Testis (tissue), 3 donors: Measurements from ENCODE around the gene MROH9. TPM values are rescaled to one million over a fixed set of nuclear protein-coding genes. Genes with fewer than 3 reads are reported as not detected.

Source experiments
- DNase-seq: peaks from one replicate; pipeline ENCODE4 v3.0.0-alpha.2; 2019
- H3K27ac ChIP-seq, 2 donors: fragments of 200-600 bp; sonication (generic); one replicate each; pipeline ENCODE4 v1.5.1; 2019
- H3K27me3 ChIP-seq: fragments of 200-600 bp; sonication (generic); one replicate; pipeline ENCODE4 v1.5.1; 2019
- H3K36me3 ChIP-seq: fragments of 200-600 bp; sonication (generic); one replicate; pipeline ENCODE4 v1.5.1; 2017; ENCODE audit warnings: low read depth; ENCODE audit errors: missing control alignments
- H3K4me1 ChIP-seq: fragments of 200-600 bp; sonication (generic); one replicate; pipeline ENCODE4 v1.5.1; 2019
- H3K4me3 ChIP-seq, 2 donors: fragments of 200-600 bp; sonication (generic); one replicate each; pipeline ENCODE4 v1.5.1; 2017 to 2019
- H3K9me3 ChIP-seq: fragments of 200-600 bp; sonication (generic); one replicate; pipeline ENCODE4 v1.5.1; 2017
- POLR2A ChIP-seq: fragments of 450-650 bp; IDR thresholded peaks from one replicate; pipeline ENCODE4 v1.6.1; 2017; ENCODE audit warnings: antibody characterized with exemption, mild to moderate bottlenecking, moderate library complexity
- WGBS, 2 donors: methylation state at CpG; one replicate each; pipeline ENCODE4 v1.1.5; 2018; 5-methylcytosine and 5-hydroxymethylcytosine counted together
- intact Hi-C: fragments of 100-400 bp; cut with DNase I; formaldehyde crosslinking; loops from one replicate; pipeline ENCODE4 v1.15.1; 2023; ENCODE audit warnings: low total_unique reads
- polyA plus RNA-seq: library from polyadenylated mRNA; stranded (reverse); fragments of 350-450 nt; fragmentation: Illumina TruSeq; extraction: RNeasy Lipid Tissue Mini Kit (QIAGEN cat#74804); gene quantifications from one replicate; pipeline ENCODE4 v1.2.3, GENCODE V29; 2014; ENCODE audit warnings: low read depth, low replicate concordance; ENCODE audit not compliant: insufficient read depth
- total RNA-seq, 2 donors: library from RNA; depleted of rRNA; stranded (reverse); fragments of >200 nt; gene quantifications; one replicate each; pipeline ENCODE4 v1.2.3, GENCODE V29; 2016
- TF ChIP-seq, protein P1 (sequence below), 3 experiments: fragments of 450-650 bp in 2 of 3; fragments of 200-600 bp in 1 of 3; sonication (generic) in 1 of 3; IDR thresholded peaks; one replicate each; pipeline ENCODE4 v1.5.1; 2016 to 2019; ENCODE audit warnings: antibody characterized with exemption in 3 of 3, mild to moderate bottlenecking in 2 of 3, moderate library complexity in 1 of 3

MROH9 gene
- total and polyA plus RNA-seq, 3 donors from 2014 or later: 1.1 to 2.8 (median 2.3) TPM

DNA sequence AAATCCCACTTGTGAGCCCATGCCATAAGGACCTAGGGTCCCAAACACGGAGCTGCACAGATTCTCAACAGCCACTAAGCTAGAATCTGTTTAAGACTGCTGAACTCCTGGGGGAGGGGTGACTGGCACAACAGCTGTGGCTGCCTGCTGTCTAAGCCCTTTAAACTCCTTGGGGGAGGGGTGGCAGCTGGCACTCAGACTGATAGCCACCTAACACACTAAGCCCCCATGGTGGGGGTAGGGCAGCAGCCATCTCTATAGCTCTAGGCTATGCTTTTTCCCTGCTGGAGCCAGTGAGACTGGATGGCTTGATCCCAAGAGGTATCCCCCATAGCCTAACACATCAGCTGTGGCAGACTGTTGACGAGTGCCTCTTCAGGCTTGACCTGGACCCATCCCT lies 82.1 kb downstream of the MROH9 start:
- H3K27me3 ChIP-seq: no peaks in the 10 kb centered on the region
- no peaks in the 10 kb centered on the region for H3K4me1 ChIP-seq
- H3K4me3 ChIP-seq: no peak overlapping the region
- 100% methylated on average over 1 to 2 of the region's 2 CpGs for WGBS, 2 donors
- no peak overlapping the region for H3K27ac ChIP-seq
- DNase-seq: no peak
- TF ChIP-seq, protein P1, sequence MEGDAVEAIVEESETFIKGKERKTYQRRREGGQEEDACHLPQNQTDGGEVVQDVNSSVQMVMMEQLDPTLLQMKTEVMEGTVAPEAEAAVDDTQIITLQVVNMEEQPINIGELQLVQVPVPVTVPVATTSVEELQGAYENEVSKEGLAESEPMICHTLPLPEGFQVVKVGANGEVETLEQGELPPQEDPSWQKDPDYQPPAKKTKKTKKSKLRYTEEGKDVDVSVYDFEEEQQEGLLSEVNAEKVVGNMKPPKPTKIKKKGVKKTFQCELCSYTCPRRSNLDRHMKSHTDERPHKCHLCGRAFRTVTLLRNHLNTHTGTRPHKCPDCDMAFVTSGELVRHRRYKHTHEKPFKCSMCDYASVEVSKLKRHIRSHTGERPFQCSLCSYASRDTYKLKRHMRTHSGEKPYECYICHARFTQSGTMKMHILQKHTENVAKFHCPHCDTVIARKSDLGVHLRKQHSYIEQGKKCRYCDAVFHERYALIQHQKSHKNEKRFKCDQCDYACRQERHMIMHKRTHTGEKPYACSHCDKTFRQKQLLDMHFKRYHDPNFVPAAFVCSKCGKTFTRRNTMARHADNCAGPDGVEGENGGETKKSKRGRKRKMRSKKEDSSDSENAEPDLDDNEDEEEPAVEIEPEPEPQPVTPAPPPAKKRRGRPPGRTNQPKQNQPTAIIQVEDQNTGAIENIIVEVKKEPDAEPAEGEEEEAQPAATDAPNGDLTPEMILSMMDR (IDR thresholded peaks at IDR 0.05): no peak
- no peak for TF ChIP-seq POLR2A
- no peaks in the 10 kb centered on the region for H3K9me3 ChIP-seq
- intact Hi-C loops: no loop called here
- no peaks in the 10 kb centered on the region for H3K36me3 ChIP-seq

DNA sequence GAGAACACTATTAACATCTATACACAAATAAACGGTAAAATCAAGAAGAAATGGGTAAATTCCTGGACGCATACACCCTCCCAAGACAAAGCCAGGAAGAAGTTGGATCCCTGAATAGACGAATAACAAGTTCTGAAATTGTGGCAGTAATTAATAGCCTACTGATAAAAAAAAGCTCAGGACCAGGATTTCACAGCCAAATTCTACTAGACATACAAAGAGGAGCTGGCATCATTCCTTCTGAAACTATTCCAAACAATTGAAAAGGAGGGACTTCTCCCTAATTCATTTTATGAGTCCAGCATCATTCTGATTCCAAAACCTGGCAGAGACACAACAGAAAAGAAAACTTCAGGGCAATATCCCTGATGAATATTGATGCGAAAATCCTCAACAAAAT lies 84.6 kb downstream of the MROH9 start:
- WGBS, 2 donors: 63 to 76% methylated on average over 4 of the region's 4 CpGs

DNA sequence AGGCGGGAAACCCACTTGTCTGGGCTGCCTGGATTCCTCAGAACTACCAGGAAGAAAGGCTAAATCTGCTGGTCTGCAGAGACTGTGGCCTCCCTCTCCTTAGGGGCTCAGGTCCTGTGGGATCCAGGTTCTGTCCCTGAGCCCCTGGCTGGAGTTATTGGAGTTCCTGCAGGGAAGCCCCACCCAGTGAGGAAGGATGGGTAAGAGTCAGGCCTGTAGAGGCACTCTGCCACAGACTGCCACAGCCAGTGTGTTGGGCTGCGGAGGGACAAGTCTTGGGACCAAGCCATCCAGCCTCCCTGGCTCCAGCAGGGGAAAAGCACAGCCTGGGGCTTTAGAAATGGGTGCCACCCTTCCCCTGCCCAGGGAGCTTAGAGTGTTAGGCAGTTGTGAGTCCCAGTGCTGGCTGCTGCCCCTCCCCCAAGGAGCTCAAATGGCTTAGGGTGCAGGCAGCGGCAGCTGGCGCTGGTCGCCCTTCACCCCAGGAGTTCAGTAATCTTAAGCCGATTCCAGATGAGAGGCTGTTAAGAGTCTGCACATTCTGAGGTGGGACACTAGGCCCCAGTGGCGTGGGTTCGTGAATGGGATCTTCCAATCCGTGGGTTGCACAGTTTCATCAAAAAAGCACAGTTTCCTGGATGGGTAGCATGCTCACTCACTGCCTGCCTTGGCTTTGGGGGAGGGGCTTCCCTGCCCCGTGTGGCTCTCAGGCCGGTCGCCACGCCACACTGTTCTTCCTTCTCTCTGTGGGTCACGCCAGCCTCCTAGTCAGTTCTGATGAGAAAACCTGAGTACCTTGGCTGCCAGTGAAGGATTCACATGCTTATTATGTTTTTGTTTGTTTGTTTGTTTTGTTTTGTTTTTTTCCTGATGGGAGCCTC lies 97.7 kb downstream of the MROH9 start:
- intact Hi-C loops: no loop called here
- no peaks in the 10 kb centered on the region for H3K36me3 ChIP-seq
- 38 to 57% methylated on average over 9 to 14 of the region's 14 CpGs for WGBS, 2 donors
- no peaks in the 10 kb centered on the region for H3K9me3 ChIP-seq
- no peak for TF ChIP-seq POLR2A
- TF ChIP-seq, protein P1 (IDR thresholded peaks at IDR 0.05): no peak
- no peaks in the 10 kb centered on the region for H3K27me3 ChIP-seq
- DNase-seq: no peak
- no peak overlapping the region for H3K4me3 ChIP-seq
- no peak overlapping the region for H3K27ac ChIP-seq
- no peaks in the 10 kb centered on the region for H3K4me1 ChIP-seq

More for the DNA sequence above, 84.6 kb downstream of the MROH9 start:
- Histone ChIP-seq H3K27me3 (no peaks in the 10 kb centered on the region), H3K4me3 (no peak overlapping the region), H3K27ac (no peak overlapping the region), H3K36me3 (no peaks in the 10 kb centered on the region), H3K4me1 (no peaks in the 10 kb centered on the region), H3K9me3 (no peaks in the 10 kb centered on the region)
- DNase-seq: no peak
- no peak for TF ChIP-seq POLR2A
- TF ChIP-seq, protein P1 (IDR thresholded peaks at IDR 0.05): no peak
- intact Hi-C loops: no loop called here

DNA sequence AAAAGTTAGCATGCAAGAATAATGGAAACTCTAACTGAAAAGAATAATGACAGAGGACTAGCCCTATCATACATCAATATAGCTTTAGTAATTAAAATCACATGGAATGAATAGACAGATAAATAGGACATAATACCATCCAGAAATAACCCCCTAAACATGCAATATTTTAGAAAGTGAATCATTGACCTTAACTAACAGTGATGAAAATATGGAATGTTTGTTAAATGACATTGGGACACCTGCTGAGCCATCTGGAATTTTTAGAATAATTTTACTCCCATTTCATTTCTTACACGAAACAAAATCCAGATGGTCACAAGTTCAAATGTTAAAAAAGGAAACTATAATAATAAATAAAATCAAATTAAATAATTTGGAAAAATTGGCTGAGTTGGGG lies 102.3 kb downstream of the MROH9 start:
- Histone ChIP-seq H3K27ac (no peak overlapping the region), H3K4me3 (no peak overlapping the region), H3K36me3 (no peaks in the 10 kb centered on the region), H3K4me1 (no peaks in the 10 kb centered on the region), H3K27me3 (no peaks in the 10 kb centered on the region), H3K9me3 (no peaks in the 10 kb centered on the region)
- WGBS, 2 donors: 39 to 69% methylated on average over 1 of the region's 1 CpG
- TF ChIP-seq POLR2A: no peak
- no peak for DNase-seq
- intact Hi-C loops: no loop called here

DNA sequence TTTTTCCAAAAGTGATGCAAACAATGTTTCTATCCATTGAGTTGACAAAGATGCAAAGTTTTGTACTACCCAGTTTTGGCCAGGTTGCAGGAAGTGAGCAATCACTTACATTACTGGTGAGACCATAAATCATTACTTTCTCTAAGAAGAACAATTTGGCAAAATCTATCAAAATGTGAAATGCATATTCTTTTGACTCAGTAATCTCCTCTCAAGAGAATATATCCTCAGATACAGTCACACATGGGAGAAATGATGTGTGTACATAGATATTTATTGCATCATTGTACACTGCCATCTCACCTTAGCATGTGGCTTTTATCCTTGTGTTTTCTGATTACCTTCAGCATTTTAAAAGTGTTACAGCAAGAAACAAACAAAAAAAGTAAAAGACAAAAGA lies 103.0 kb downstream of the MROH9 start:
- intact Hi-C loops: no loop called here
- TF ChIP-seq, protein P1 (IDR thresholded peaks at IDR 0.05): no peak
- TF ChIP-seq POLR2A: no peak
- H3K9me3 ChIP-seq: no peaks in the 10 kb centered on the region
- no peak for DNase-seq
- no peak overlapping the region for H3K27ac ChIP-seq
- no peak overlapping the region for H3K4me3 ChIP-seq
- H3K4me1 ChIP-seq: no peaks in the 10 kb centered on the region
- no peaks in the 10 kb centered on the region for H3K36me3 ChIP-seq
- no peaks in the 10 kb centered on the region for H3K27me3 ChIP-seq
